RPMI7951 (cell line): ENCODE results near the gene SERPINA1. TPM values are rescaled to one million over a fixed set of nuclear protein-coding genes. Genes with fewer than 3 reads are reported as not detected.
"Not testable (repeated sequence)": the region's sequence is repeated elsewhere in the genome, so short reads cannot be mapped to it uniquely, and the experiment has no call there.

ENCODE experiments used
- DNase-seq: peaks from one replicate; pipeline ENCODE4 v3.0.0-alpha.2; 2012; ENCODE audit warnings: low read depth
- total RNA-seq: library from RNA; depleted of rRNA; stranded (reverse); fragments of >200 nt; shearing (Covaris generic); gene quantifications from 2 replicates; pipeline ENCODE4 v1.2.3, GENCODE V29; 2014; rRNA removed

Gene SERPINA1
- total RNA-seq, result 0.12 and 0.78 TPM in 2 replicates

DNA sequence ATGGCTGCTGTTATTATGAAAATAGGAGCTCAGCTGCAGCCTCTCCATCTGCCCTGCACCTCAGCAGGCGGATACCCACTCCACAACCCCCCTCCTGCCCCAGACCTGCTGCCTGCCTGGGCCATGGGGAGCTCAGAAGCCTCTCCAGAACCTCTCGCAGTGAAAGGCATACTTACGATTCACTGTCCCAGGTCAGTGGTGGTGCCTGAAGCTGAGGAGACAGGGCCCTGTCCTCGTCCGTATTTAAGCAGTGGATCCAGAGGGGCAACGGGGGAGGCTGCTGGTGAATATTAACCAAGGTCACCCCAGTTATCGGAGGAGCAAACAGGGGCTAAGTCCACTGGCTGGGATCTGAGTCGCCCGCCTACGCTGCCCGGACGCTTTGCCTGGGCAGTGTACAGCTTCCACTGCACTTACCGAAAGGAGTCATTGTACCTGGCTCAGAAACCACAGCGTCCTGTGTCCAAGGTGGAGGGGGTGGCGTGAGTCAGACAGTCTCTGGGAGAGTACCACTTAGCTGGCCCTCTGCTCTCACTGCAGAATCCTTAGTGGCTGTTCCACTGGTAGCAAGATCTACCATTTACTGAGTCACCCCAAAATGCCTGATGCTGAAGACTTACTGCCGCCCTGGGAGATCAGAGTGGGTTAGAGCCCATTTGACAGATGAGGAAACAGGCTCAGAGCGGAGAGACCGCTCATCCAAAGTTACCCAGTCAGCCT, at the start of gene SERPINA1:
TSS of gene SERPINA1 (minus strand) at position 219 of the 720 bp plus-strand sequence. CDS start 5,365 bp downstream, outside the sequence.
- DNase-seq, result no peak

DNA sequence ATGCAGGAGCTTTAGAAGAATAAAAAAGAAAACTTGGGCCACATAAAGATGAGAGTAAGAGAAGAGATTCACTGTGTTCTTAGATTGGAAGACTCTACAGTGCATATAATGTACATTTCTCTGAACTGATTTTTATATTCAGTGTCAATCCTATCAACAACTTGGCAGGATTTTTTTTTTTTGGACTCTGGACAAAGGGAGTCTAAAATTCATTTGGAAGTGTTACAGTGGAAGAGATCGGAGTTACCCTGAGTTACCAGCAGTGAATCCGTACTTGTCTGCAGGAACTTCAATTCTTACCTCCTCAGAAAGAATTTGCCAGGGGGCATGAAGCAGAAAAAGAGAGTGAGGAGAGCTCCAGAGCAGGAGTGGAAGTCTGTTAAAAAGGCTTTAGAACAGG, 40.2 kb upstream of the SERPINA1 start:
- DNase-seq, result no peak

DNA sequence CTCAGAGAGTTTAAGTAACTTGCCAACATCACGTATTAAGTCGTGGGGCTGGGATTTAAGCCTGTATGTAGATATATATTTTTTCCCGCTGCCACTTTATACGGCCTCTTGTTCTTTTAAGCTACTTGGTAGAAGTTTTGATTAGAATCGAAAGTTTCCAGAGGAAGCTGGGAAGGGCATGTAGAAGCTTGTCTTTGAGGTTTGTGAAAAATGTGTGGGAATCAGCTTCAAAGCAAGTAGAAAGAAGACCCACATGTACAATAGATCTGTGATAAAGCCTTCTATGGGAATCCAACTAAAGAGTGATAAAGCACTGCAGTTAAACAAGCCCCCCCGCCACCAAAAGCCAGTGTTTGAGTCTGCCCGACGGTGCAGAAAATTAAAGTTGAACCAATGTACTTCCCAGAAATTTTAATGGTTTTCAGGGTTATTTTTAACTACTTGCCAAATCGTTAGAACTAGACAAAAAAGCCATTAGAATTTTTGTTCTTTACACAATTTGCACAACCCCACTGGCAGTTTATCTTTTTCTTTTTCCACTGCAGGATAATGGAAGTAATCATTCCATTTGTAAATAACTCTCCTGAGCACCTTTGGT, 38.7 kb upstream of the SERPINA1 start:
- DNase-seq, result no peak

DNA sequence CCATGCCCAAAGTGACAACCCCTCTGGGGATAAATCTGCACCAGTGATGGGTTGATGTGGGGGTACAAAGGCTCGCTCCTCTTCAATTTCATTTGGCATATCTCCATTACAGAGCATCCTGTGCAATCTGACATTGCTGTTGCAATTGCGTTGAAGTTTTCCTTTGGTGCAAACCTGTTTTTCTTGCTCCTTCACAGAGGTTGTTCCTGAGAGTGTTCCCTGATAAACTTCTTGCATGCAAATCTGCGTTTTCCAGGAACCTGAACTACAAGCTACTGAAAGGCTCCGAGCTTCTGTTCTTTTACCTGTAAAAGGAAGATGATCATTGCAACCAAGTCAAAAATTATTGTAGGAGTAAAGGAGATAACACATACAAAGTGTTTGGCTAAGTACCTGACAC, 38.1 kb upstream of the SERPINA1 start:
- DNase-seq, result no peak

DNA sequence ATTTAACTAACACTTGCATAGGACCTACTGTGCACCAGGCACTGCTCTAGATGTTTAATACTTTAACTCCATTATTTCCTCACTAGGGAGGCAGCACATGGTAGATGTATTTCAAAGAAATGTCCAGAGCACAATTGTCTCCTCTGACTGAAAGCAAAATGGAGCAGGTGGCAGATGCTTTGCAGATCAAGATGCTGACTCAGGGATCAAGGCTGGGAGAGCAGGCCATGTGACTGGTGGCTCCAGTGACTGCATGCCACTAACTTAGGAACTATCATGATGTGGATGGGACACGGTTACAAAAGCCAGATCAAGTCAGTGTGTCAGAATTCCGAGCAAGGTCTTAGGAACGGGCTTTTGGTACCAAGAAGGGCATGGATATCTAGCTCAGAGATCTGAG, 36.0 kb upstream of the SERPINA1 start:
- DNase-seq, result no peak

DNA sequence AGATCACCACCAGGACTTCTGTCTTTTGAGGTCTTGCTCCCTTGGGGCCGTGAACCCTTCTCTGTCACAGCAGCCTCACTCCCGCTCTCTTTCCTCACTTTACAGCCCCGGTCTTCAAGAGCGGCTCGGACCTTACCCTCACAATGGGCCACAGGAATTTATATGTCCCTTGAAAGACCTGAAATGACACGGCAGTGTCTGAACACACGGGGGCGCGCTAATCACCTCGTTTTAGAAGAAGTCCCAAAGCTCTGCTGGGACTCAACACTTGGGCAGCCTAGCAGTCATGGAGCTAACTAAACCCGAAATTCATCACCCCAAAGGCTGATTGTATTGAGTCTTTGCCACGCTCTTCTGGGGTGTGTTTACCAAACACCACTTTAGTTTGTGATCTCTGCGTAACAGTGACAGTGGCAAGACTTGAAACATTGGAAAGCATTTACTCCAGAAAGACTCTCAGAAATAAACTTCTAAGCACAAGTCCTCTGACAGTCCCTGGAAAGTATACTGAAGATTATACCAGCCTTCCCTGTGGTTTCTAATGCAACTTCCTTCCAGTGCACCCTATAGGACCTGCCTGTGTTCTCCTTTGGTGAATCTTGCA, 35.2 kb upstream of the SERPINA1 start:
- peak; percentile 64 for DNase-seq

DNA sequence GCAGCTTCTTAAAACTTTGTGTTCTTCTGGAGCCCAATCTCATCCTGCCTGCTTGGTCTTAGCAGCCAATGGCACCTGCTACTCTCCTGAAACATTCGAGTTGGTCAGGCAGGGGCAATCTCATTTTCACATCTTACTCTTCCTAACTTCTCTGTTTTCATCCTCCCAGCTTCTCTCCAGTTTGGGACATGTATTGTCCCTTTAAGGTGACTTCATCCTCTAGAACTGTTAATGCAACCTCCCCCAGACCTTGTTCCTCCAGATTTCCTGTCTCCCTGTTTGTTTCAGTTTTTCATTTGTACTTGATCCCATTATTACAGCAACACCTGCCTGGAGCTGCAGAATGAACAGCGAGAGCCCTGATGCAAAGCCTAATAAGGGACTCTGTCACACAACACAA, 32.9 kb upstream of the SERPINA1 start:
- no peak for DNase-seq

DNA sequence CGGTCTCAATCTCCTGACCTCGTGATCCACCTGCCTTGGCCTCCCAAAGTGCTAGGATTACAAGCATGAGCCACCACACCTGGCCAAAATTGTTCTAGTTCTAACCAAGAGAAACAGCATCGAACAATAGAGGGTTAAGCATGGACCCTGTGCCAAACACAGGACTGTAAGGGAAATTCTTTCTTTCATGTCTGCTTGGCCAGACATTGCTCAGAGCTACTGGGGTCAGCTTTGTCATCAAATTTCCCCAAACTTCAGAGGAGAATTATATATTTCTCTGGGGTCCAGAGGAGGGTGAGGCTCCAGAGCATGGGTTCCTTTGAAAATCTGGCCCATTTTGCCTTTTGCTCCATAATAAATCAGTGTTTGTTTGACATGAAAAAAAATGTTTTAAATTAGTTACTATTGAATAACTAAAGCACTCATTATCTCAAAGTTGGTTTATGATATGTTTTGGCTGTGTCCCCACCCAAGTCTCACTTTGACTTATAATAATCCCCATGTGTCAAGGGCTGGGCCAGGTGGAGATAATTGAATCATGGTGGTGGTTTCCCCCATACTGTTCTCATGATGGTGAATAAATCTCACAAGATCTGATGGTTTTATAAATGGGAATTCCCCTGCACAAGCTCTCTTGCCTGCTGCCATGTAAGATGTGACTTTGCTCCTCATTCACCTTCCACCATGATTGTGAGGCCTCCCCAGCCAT, 29.2 kb upstream of the SERPINA1 start:
- not testable (repeated sequence) for DNase-seq

DNA sequence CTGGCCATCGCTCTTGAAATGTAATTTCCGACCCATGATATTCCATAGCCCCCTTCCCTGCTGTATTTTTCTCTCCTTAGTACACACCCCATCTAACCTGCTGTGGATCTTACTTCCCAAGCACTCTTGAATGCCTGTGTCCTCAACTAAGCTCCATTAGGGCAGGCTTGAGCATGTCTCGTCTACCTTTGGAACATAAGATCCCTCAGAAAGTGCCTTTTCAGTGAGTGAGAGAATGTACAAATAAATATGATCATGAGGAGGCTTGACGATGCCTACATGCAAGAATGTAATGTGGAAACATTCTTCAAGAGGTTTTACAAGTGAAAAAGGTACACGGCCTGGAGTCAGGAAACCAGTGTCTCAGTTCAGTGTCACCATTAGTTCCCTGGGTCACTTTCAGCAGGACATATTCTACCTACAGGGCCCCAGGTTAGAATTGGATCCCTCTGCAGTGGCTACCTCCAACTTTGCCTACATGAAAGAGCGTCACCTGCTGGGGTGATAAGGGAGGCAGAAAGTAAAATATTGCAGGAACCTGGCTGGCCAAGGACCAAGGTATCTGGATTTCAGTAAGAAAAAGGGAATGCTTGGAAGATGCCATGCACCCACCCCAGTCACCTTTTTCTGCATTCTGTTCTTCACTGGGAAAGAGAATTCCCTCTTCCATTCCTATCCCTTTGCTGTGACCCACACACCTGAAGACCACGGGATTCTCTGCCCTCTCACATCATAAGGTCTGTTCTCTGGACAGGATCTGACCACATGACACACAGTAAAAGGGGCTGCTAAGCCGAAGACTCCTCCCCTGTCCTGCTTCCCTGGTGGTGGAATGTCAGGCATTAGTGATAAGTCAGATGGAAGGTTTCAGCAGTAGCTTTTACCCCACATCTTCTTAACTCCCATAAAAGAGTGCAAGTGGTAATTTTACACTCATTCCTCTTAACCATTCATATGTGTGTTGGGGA, 24.6 kb upstream of the SERPINA1 start:
- no peak for DNase-seq

DNA sequence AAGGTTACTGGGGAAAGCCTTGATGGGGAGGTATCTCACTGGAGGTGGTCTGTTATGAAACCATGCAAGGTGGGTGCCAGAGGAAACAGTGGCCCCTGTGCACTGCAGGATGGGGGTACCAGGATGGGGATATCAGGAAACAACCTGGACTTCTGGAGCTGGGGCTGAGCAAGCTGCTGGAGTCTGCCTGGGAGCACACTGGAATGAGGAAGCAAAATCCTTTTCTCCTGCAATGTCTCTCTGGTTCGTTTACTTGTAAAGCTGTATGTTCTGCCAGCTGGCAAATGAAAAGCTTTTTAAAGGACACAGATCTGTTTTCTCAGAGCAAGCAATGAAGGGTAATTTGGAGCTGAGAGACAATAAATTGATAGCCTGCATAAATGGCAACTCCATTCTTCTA, 23.2 kb upstream of the SERPINA1 start:
- DNase-seq, result no peak

DNA sequence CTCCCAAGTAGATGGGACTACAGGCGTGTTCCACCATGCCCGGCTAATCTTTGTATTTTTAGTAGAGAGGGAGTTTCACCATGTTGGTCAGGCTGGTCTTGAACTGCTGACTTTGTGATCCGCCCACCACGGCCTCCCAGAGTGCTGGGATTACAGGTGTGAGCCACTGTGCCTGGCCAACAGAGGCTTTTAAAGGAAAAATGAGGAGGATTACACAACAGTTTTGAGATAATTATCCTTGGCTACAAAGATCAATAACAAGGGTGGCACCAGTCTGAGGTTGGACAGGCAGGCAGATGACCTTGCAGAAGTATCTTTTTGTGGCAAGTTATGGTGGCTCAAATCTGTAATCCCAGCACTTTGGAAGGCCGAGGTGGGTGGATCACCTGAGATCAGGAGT, 21.0 kb upstream of the SERPINA1 start:
- not testable (repeated sequence) for DNase-seq

DNA sequence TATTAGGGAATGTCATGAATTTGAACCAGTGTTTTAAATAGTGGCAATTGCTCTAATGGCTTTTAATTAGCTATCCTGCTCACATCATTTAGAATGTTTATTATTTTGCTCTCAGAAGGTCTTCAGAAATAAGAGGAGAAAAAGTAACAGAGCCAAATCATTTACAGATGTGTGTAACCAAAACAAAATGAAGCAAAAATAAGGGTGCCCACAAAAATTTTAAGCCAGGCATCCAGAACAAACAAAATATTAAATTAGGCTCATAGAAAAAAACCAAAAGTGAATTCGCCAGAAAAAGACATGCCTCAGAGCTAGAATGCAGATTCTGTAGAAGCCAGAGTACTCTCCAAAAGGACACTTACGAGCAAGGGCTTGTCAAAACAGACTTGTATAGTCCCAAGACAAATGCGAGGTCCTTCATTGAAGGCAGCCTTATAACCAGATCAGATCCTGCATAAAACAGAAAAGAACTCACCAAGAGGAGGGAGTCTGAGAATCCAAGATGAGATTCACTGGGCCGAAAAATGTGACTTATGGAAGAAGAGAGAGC, 20.2 kb upstream of the SERPINA1 start:
- no peak for DNase-seq

DNA sequence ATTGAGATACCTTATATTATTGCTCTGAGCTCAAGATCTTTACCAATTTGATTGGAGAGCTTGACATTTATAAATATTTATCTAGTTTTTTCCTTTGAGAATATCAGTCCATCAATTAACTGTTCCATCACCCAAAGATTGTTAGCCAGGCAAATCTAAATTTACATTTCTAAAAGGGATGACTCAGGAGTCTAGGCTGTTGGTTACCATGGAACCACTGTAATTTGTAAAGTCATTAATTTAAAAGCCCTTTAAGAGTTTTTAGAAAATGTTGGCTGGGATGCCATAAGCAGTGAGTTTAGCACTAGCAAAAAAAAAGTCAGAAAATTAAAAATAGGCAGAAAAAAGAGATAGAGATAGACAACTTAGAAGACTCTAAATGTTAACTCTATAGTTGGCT, 19.5 kb upstream of the SERPINA1 start:
- DNase-seq, result peak; percentile 10

DNA sequence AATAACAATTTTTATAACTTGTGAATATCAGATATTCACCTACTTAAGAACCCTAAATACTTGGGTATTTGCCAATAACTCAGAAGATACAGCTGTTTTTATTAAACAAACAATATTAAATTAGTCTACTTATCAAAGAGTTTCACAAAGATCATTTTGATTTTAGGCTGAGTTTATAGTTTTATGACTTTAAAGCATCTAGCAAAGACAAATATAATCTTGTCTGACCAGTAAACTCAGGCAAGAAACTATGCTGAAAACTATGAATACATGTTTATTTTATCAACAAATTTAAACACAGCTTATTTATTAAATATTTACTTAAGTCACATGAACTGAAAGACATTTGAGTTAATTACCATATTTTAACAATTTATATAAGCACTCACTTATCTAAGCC, 18.5 kb upstream of the SERPINA1 start:
- no peak for DNase-seq

DNA sequence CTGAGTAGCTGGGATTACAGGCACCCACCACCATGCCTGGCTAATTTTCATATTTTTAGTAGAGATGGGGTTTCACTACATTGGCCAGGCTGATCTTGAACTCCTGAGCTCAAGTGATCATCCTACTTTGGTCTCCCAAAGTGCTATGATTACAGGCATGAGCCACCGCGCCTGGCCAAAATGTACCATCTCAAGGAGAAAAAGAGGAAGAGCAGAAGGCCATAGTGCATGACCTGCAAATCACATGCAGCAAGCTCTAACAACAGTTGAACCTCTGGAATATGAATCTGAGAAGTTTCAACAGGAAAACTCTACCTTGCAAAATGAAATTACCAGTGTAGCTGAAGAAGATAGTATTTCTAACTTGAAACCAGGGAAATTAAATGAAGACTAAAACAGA, 17.1 kb upstream of the SERPINA1 start:
- DNase-seq, result no peak

DNA sequence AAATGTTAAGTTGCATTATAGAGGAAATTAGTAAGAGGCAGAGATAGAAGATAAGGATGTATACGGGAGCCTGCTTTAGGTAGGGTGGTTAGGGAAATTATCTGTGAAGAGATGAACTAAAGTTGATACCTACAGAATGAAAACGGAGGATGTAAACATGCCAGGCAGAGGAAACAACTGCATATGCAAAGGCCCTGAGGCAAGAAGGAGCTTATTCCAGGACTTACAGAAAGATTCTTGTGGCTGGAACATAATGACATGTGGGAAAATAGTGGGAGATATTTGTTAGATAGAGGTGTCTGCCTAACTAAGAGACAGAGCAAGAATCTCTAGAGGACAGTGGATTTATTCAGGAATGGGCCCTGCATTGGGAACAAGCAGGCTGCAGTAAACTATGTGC, 16.2 kb upstream of the SERPINA1 start:
- DNase-seq, result no peak

DNA sequence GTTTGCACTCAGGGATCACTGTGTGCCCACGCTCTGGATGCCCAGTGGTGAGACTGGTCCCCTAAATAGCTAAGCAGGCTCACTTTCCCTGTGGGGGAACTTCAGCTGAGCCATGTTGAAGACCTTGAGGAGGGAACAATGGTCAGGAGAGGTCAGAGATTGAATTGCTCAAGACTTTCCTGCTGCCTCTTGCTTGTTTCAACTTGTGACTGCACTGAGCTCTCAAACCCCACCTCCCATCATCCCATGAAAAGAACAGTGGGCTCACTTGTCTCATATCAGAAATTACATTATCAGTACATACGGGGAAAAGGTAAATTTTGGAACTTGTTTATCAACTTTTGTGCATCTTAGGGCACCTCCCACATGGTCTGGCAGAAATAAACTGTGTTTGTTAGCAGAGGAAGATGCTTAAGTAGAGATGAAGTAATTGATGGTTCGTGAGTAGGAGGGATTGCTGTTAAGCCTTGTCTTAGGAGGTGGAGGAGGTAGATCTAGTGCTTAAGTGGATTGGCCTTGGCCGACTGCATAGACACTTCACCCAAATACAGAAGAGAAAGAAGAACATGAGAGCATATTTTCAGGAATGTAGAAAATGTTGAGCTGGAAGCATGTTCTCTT, 15.0 kb upstream of the SERPINA1 start:
- no peak for DNase-seq

DNA sequence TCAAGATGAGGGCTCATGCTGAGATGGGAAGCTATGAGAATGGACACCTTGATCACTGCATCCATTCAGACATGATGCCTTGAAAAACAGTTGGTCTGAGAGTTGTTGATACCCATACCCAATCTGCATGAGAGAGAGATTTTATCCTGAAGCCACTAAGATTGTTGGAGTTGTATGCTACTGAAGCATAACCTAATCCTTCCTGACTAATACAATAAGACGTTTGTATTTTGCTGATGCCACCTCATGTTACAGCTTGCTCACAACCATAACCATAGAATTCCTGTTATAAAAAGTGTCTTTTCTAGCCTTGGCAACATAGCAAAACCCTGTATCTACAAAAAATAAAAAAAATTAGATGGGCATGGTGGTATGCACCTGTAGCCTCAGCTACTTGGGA, 12.7 kb upstream of the SERPINA1 start:
- peak; percentile 40 for DNase-seq

DNA sequence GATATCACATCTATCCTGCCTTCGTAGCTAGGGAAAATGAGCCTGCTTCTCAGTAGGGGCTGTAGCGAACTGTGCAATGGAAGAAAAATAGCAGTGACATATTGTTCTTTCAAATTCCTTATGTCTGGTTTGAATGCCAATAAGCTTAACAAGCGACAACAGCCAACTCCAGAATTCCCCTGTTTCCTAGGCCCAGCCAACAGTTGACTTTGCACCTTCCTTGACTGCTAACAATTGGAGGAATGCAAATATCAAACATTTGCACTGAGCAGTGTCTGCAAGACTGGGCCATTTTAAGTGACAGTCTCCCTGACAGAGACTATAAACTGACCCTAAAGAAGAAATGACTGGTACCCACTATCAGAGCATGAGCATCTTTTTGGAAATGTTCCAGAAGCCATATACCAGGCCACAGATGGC, 12.0 kb upstream of the SERPINA1 start:
- no peak for DNase-seq

DNA sequence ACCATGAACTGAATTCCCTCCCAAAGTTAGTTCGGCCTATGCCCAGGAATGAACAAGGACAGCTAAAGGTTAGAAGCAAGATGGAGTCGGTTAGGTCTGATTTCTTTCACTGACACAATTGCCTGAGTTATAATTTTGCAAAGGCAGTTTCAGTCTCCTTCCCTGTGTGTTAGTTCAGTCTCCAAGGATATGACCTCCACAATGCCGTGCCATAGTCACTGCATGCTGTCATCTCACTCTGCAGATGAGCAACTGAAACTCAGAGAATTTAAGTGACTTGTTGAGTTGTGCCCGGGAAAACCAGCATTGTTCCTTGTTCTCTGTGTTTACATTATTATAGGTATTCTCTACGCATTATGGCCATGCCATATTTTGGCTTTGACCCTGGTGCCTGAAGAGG, 10.1 kb upstream of the SERPINA1 start:
- no peak for DNase-seq

DNA sequence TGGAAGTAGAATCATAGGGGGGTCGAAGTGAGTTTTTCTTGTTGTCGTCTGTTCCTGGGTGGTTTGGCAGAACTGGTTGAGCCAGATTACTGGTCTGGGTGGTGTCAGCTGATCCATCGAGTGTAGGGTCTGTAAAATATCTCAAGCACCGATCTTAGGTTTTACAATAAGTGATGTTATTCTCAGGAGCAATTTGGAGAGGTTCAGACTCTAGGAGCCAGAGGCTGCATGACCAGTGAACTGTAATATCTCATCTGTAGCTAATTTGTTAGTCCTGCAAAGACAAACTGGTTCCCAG, 9.7 kb upstream of the SERPINA1 start:
- no peak for DNase-seq
